Stimulated activated CD8-positive, alpha-beta memory T cell treated with anti-CD3 and anti-CD28 coated beads, Interleukin-15, amount 100 ng/mL, for 48 hours (primary cell): ENCODE measurements around the gene FMO5.
"Not testable (repeated sequence)": the region's sequence is repeated elsewhere in the genome, so short reads cannot be mapped to it uniquely, and the experiment has no call there.

Experiments
- DNase-seq, 2 donors: peaks; one replicate each; pipeline ENCODE4 v3.0.0-alpha.2; 2020; ENCODE audit warnings: low read depth in 2 of 2

The FMO5 gene

GRCh38 chr1:147238925-147239820 lies 14.0 kb upstream of the FMO5 start:
- no peak for DNase-seq

- DNase-seq, result no peak
Measured at GRCh38 chr1:147238053-147238902, 13.1 kb upstream of the FMO5 start.

GRCh38 chr1:147236959-147237791 lies 12.0 kb upstream of the FMO5 start:
- DNase-seq, result no peak

GRCh38 chr1:147236448-147236847 lies 11.3 kb upstream of the FMO5 start:
- no peak for DNase-seq

- DNase-seq, result no peak
Measured at GRCh38 chr1:147235822-147236221, 10.7 kb upstream of the FMO5 start.

GRCh38 chr1:147233903-147234302 lies 8.8 kb upstream of the FMO5 start:
- not testable (repeated sequence) for DNase-seq

GRCh38 chr1:147231032-147231431 lies 5.9 kb upstream of the FMO5 start:
- DNase-seq, result not testable (repeated sequence)

GRCh38 chr1:147223740-147224615 lies 1.2 kb downstream of the FMO5 start:
- no peak for DNase-seq

- DNase-seq, result no peak
Measured at GRCh38 chr1:147218606-147219005, 6.5 kb downstream of the FMO5 start.

GRCh38 chr1:147217141-147217540 lies 8.0 kb downstream of the FMO5 start:
- no peak for DNase-seq

- no peak for DNase-seq
Measured at GRCh38 chr1:147216124-147216523, 9.0 kb downstream of the FMO5 start.

GRCh38 chr1:147215540-147215916 lies 9.6 kb downstream of the FMO5 start:
- DNase-seq, result no peak

- no peak for DNase-seq
Measured at GRCh38 chr1:147214842-147215539, 10.1 kb downstream of the FMO5 start.

- DNase-seq, result no peak
Measured at GRCh38 chr1:147214325-147214724, 10.8 kb downstream of the FMO5 start.

GRCh38 chr1:147213271-147213670 lies 11.9 kb downstream of the FMO5 start:
- no peak for DNase-seq

GRCh38 chr1:147211577-147211976 lies 13.6 kb downstream of the FMO5 start:
- DNase-seq, result no peak

- DNase-seq, result no peak
Measured at GRCh38 chr1:147210987-147211386, 14.2 kb downstream of the FMO5 start.

- DNase-seq, result no peak
Measured at GRCh38 chr1:147209825-147210821, 15.0 kb downstream of the FMO5 start.

GRCh38 chr1:147208619-147209018 lies 16.5 kb downstream of the FMO5 start:
- DNase-seq, result no peak
